DMS53 (cell line): ENCODE data around the gene GPR32.
"Not testable (repeated sequence)": the region's sequence is repeated elsewhere in the genome, so short reads cannot be mapped to it uniquely, and the experiment has no call there.

Experiments used
- DNase-seq: peaks from one replicate; lab custom pipeline; 2025; lab: John Stamatoyannopoulos, UW

The GPR32 gene

DNA sequence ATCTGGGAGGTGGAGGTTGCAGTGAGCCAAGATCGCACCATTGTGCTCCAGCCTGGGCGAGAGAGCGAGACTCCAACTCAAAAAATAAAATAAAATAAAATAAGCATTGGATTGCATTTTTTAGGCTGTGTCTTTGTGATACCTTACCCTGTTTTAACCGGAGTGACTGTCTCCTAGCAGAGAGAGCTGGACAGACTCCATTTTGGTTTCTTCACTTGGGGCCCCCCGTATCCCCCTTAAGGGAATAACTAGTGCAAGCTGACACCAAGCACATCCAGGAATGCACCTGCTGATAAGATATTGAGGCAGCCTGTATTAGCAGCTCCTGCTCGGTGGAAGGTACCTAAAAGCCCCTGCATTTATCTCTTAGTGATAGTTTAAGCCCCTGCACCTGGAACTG, 20.8 kb upstream of the GPR32 start:
- no peak for DNase-seq

DNA sequence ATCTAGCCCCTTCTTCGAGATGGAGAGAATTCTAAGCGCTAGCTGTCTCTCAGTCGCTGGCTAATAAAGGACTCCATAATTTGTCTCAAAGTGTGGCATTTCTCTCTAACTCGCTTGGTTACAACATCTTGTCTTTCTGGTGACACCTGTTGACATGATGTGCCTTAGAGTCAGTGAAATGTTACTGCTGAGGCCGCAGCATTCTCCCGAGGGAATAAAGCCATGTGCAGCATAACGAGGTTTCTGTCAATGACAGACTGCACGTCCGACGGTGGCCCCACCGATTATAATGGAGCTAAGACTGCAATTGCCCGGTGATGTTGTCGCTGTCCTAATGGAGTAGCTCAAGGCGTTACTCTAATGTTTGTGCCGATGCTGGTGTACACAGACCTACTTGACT, 20.3 kb upstream of the GPR32 start:
- peak; percentile 20 for DNase-seq

DNA sequence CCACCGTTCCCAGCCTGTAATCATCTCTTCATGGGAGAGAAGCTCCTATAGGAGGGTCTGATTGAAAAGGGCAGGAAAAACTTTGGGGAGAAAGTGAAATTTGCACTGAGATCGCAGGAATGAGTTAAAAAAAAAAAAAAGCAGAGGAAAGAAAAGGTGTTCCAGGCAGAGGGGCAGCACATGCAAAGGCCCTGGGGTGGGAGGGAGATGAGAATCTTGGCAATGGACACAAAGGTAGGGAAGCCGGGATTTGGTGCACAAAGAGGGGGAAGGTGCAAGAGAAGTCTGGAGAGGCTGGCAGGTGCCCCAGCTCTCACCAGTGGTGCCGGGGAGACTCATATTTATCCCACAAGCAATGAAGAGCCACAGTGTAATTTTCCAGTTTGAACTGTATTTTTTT, 16.4 kb upstream of the GPR32 start:
- DNase-seq: no peak

DNA sequence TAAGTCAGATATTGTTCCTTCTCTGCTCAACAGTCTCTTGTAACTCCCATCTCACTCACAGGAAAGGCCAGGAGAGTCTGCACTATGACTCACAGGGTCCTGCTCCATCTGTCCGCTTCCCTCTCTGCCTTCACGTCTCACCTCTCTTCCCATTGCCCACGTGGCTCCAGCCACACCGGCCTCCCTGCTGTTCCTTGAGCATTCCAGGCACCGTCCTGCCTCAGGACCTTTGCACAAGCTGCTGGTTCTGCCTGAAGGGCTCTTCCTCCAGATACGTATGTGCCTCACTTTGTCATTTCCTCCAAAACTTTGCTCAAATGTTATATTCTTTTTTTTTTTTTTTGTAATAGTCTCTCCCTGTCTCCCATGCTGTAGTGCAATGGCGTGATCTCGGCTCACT, 14.0 kb upstream of the GPR32 start:
- DNase-seq: not testable (repeated sequence)

DNA sequence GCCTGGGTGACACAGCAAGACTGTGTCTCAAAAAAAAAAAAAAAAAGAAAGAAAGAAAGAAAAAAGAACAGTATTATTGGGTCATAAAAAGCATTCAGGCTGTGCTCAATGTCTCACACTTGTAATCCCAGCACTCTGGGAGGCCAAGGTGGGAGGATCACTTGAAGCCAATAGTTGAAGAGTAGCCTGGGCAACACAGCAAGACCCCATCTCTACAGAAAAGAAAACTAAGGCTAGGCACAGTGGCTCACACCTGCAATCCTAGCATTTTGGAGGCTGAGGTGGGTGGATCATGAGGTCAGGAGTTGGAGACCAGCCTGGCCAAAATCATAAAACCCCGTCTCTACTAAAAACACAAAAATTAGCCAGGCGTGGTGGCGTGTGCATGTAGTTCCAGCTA, 12.6 kb upstream of the GPR32 start:
- not testable (repeated sequence) for DNase-seq

DNA sequence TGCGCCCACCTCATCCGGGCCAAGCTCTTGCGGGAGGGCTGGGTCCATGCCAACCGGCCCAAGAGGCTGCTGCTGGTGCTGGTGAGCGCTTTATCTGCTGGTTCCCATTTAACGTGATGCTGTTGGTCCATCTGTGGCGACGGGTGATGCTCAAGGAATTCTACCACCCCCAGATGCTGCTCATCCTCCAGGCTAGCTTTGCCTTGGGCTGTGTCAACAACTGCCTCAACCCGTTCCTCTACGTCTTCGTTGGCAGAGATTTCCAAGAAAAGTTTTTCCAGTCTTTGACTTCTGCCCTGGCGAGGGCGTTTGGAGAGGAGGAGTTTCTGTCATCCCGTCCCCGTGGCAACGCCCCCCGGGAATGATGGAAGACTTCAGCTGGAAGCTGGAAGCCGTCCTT, 11.2 kb upstream of the GPR32 start:
- DNase-seq: not testable (repeated sequence)

DNA sequence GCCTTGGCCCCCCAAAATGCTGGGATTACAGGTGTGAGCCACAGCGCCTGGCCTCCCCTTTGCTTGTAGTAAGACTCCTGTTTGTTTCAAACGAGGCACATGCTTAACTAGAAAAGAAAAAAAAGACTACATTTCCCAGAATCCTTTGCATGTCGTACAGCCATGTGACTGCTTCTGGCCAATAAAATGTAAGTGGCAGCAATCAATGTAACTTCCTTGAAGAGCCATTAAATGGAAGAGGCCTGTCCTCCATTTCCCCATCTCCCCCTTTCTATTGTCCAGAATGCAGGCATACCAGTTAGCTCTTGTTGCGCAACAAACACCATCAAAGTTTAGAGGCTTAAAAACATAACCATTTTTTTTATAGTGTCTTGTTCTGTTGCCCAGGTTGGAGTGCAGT, 10.4 kb upstream of the GPR32 start:
- DNase-seq: peak; percentile 43

DNA sequence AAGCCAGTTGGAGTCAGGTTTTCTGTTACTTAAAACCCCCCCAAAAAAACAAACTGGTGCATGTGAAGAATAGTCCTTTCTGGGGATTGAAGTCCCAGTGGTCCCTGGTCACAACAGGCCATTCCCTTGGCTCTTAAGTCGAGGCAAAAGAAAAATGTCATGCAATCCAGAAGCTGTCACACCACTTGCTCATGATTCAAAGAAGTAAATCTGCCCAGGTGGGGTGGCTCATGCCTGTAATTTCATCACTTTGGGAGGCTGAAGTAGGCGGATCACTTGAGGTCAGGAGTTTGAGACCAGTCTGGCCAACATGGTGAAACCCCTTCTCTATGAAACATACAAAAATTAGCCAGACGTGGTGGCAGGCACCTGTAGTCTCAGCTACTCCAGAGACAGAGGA, 8.8 kb upstream of the GPR32 start:
- DNase-seq: not testable (repeated sequence)

DNA sequence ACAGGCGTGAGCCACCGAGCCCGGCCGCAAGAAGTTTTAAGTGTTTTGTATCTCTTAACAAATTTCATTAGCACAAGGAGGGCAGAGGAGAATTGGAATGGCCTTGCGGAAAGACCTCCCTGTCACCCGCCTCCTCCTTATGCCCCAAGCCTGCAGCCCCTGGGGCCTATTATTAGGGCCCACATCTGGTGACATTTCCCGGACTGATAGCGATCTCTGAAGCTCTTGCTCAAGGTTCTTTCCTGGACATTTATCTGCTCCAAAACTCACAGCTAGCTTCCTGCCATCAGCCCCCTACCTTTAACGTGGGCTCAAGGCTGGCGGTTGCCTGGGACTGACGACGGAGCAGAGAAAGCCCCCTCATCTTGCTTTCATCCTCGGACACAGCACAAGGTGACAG, 6.7 kb upstream of the GPR32 start:
- not testable (repeated sequence) for DNase-seq

DNA sequence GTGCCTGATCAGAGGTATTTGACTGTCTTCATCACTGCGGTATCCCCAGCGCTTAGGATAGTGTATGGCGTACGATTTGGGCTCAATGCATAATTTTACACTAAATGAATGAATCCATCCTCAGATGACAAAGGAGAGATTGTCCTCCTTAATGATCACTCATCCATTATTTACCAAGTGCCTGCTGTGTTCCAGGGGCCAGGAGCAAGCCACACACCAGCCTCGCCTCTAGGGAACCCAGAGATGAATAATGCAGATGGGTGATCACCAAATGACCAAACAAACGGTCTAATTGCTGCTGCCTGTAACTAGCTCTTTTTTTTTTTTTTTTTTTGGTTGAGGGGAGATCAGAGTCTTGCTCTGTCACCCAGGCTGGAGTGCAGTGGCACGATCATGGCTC, 5.9 kb upstream of the GPR32 start:
- DNase-seq: no peak

DNA sequence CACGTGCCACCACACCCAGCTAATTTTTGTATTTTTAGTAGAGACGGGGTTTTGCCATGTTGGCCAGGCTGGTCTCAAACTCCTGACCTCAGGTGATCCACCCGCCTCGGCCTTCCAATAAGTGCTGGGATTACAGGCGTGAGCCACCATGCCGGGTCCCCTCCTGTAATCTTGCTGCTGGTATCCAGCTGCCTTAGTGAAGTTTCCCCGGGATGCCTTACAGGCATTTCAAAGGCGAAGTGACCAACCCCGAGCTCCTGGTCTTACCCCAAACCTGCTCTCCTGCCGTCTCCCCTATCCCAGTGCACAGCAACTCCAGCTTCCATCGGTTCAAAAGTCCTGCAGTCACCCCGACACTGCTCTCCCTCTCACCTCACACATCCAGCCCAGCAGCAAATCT, 3.5 kb upstream of the GPR32 start:
- not testable (repeated sequence) for DNase-seq

DNA sequence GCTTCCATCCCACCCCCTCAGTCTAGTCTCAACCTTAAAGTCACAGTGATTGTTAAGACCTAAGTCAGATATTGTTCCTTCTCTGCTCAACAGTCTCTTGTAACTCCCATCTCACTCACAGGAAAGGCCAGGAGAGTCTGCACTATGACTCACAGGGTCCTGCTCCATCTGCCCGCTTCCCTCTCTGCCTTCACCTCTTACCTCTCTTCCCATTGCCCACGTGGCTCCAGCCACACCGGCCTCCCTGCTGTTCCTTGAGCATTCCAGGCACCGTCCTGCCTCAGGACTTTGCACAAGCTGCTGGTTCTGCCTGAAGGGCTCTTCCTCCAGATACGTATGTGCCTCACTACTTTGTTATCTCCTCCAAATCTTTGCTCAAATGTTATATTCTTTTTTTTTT, 3.0 kb upstream of the GPR32 start:
- DNase-seq: not testable (repeated sequence)

DNA sequence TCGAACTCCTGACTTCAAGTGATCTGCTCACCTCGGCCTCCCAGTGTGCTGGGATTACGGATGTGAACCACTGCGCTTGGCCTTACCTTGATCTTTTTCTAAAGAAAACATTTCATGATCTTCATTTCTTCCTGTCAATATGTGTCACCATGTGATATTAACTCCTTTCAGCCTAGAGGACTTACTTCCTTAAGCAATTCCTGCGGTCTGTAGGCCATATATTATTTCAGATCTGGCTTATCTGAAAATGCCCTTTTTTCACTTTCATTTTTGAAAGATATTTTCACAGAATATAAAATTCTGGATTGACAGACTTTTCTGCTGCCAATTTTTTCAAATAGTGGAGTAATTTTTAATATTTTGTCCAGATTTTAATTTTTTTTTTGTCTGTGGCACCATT, 2.0 kb upstream of the GPR32 start:
- no peak for DNase-seq

DNA sequence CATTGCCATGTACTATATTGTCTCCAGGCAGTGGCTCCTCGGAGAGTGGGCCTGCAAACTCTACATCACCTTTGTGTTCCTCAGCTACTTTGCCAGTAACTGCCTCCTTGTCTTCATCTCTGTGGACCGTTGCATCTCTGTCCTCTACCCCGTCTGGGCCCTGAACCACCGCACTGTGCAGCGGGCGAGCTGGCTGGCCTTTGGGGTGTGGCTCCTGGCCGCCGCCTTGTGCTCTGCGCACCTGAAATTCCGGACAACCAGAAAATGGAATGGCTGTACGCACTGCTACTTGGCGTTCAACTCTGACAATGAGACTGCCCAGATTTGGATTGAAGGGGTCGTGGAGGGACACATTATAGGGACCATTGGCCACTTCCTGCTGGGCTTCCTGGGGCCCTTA, 624 bp downstream of the GPR32 start:
- no peak for DNase-seq

DNA sequence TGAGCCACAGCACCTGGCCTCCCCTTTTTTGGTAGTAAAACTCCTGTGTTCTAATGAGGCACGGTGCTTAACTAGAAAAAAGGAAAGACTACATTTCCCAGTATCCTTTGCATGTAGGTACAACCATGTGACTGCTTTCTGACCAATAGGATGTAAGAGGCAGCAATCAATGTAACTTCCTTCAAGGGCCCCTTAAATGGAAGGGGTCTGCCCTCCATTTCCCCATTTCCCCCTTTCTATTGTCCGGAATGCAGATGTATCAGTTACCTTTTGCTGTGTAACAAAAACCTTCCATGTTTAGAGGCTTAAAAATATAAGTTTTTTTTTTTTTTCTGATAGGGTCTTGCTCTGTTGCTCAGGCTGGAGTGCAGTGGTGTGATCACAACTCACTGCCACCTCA, 2.2 kb downstream of the GPR32 start:
- DNase-seq: peak; percentile 21

DNA sequence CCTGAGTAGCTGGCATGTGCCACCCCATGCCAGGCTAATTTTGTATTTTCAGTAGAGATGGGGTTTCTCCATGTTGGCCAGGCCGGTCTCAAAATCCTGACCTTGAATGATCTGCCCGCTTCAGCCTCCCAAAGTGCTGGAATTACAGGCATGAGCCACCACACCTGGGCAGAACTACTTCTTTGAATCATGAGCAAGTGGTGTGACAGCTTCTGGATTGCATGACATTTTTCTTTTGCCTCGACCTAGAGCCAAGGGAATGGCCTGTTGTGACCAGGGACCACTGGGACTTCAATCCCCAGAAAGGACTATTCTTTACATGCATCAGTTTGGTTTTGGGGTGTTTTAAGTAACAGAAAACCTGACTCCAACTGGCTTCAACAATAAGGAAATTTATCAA, 2.6 kb downstream of the GPR32 start:
- not testable (repeated sequence) for DNase-seq

DNA sequence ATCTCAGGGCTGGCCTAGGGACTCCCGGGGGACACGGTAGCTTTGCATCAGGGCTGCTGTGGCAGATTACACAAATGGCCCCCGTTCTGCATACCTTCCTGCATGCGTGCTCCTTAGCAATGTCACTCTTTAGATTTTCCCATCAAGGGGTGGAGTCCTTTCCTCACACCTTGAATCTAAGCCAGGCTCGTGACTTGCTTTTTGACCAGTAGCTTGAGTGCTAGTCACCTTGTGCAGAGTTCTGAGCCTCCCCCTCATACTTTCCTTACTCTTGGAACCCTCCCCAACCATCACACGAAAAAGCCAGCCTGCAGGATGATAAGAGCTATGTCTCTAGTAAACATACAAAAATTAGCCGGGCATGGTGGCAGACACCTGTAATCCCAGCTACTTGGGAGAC, 3.2 kb downstream of the GPR32 start:
- DNase-seq: not testable (repeated sequence)

DNA sequence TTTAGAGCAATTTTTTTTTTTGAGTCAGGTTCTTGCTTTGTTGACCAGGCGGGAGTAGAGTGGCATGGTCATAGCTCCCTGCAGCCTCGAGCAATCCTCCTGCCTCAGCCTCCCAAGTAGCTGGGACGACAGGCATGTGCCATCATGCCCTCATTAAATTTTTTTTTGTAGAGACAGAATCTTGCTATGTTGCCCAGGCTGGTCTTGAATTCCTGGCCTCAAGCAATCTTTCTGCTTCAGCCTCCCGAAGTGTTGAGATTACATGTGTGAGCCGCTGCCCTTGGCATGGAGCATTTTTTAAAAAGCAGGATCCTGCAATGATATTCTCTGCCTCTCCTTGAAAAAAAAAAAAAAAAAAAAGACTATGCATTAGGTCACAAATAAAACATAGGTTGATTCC, 5.9 kb downstream of the GPR32 start:
- DNase-seq: no peak

DNA sequence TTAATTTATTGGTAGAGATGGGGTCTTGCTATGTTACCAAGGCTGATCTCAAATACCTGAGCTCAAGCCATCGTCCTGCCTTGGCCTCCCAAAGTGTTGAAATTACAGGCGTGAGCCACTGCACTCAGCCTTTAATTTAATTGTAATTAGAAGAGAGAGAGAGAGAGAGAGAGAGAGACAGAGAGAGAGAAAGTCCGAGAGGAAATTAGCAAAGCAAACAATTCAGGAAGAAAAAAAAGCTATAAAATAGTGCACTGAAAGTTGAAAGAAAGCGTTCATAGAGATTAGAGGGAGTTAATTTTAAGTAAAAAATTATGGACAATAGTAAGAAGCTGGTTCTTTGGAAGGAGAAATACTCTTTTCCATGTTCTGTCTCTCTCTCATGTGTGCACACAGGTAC, 7.0 kb downstream of the GPR32 start:
- no peak for DNase-seq

DNA sequence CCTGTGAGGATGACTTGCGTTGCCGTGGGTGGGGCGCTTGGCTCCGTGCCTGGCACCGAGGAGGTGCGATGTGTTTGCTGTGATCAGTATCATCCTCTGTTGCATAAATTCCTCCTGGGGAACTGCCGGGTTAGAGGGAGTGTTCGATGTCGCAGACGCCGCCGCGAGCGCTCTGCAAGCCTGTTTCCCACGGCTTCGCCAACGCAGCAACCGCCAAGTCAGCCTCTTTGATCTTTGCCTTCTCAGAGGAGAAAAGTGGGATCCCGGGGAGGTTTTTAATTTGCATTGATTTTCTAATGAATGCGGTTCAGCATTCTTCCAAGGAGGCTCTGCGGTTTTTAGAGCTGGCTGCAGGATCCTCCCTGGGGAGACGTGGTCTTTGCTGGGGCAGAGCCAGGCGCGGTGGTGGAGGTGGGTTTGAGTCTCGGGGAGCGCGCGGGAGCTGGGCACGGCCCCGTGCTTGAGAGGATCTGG, 7.6 kb downstream of the GPR32 start:
- peak; percentile 23 for DNase-seq

DNA sequence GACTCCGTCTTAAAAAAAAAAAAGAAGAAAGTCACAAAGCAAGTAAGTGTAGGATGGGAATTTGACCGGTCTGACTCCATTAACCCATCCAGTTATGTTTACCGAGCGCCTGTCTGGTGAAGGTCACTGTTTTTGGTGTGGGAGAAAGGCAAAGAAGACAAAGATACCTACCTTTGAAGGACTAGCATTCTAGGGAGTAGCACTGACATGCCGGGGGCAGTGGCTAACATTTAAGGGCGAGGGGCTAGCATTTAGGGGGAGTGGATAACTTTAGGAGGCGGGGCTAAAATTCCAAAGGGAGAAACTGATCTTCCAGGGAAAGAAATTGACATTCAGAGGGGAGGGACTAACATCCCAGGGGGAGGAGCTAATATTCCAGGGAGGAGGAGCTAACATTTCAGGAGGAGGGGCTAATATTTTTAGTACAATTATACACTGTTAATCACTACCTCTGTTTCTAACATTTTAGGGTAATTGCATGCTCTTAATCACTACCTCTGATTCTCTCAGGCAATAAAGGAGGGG, 8.7 kb downstream of the GPR32 start:
- DNase-seq: no peak

DNA sequence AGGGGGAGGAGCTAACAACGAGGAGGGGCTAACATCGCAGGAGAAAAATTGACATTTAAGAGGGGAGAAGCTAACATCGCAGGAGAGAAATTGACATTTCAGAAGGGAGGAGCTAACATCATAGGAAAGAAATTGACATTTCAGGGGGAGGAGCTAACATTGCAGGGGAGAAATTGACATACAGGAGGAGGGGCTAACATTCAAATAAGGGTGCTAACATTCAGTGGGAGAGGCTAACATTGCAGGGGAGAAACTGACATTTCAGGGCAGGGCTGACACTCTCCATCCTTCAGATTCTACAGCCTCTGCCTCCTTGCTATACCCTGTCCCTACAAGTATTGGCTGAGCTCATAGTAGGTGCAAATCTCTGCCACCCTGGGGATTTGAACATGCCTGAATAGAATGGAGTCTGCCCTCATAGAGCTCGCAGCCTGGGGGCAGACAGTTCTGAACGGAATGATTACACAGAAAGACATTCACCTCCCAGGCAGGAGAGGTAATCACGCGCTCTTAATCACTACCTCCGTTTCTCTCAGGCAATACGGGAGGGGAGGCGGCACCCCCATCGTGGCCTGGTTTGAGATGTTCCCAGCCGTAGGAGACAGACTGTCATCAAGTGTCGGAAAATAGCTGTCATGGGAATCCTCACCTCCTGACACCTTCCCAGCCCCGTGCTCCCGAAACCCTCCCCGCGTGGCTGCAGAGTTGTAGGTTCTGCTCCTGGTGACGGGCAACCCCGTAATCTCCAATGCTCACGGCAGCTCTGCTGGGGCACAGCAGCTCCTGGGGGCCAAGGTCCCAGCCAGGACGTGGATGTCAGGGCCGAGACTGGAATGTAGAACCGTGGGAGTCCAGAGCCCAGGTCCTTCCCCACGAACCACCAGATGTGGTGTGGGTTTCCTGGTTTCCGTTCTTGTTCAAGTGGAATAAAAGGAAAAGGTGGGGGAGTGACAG, 9.5 kb downstream of the GPR32 start:
- DNase-seq: no peak

DNA sequence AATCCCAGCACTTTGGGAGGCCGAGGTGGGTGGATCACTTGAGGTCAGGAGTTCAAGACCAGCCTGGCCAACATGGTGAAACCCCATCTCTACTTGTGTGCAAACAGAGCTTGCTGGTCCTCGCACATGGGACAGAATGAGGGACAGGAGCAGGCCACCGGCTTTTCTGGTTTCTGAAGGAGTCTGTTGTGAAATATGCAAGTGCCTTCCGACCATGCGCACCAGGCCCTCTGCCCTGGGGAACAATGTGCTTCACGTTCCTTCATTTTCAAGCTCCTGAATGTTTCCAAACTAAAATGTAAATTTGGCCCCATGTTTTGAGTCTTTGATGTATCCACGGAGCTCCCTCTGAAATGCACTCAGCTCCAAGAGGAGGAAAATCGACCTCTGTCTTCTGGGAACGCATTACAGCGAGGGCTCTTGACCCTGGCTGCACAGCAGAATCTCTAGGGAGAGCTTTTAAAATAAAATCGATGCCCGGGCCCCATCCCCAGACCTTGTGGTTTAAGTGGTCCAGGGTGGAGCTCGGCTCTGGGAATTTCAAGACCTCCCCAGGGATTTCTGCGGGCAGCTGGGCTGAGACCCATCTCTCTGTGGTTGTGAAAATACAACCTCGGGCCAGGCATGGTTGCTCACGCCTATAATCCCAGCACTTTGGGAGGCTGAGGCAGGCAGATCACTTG, 10.6 kb downstream of the GPR32 start:
- no peak for DNase-seq
